Tibial nerve (tissue), 4 donors: ENCODE data around the gene ANGPTL1. TPM values are rescaled to one million over a fixed set of nuclear protein-coding genes. Genes with fewer than 3 reads are reported as not detected.
"Not testable (repeated sequence)": the region's sequence is repeated elsewhere in the genome, so short reads cannot be mapped to it uniquely, and the experiment has no call there.

ENCODE experiments used
- DNase-seq, 2 donors: peaks; one replicate each; pipeline ENCODE4 v3.0.0-alpha.2; 2019; ENCODE audit warnings: low spot score in 2 of 2
- H3K27ac ChIP-seq, 4 donors: fragments of 200-600 bp; sonication (generic) in 3 of 4; one replicate each; pipeline ENCODE4 v1.5.1; 2017 to 2019; ENCODE audit warnings: mild to moderate bottlenecking in 1 of 4
- H3K27me3 ChIP-seq, 2 donors: fragments of 200-600 bp; sonication (generic) in 1 of 2; one replicate each; pipeline versions ENCODE4 v1.5.1 to v1.6.0; 2017 to 2019
- H3K36me3 ChIP-seq, 3 donors: fragments of 200-600 bp; sonication (generic); one replicate each; pipeline ENCODE4 v1.5.1; 2018 to 2019
- H3K4me1 ChIP-seq, 4 donors: fragments of 200-600 bp; sonication (generic) in 3 of 4; one replicate each; pipeline ENCODE4 v1.5.1; 2017 to 2019
- H3K4me3 ChIP-seq, 4 donors: fragments of 200-600 bp; sonication (generic) in 3 of 4; one replicate each; pipeline ENCODE4 v1.5.1; 2017 to 2019; ENCODE audit warnings: mild to moderate bottlenecking in 1 of 4, moderate library complexity in 1 of 4
- H3K9me3 ChIP-seq, 4 donors: fragments of 200-600 bp; sonication (generic) in 3 of 4; one replicate each; pipeline ENCODE4 v1.5.1; 2017 to 2019
- CTCF ChIP-seq, 5 experiments: fragments of 200-600 bp in 3 of 5; fragments of 450-650 bp in 2 of 5; sonication (generic) in 3 of 5; IDR thresholded peaks; one replicate each; pipeline ENCODE4 v1.5.1; 2016 to 2019; ENCODE audit warnings: antibody characterized with exemption in 5 of 5, mild to moderate bottlenecking in 3 of 5, moderate library complexity in 2 of 5
- EP300 ChIP-seq, 2 donors: sonication (generic); formaldehyde crosslinking; IDR thresholded peaks; one replicate each; pipeline ENCODE4 v1.6.1; 2017; ENCODE audit warnings: antibody characterized with exemption in 2 of 2, mild to moderate bottlenecking in 1 of 2
- POLR2A ChIP-seq, 2 donors: fragments of 450-650 bp; IDR thresholded peaks; one replicate each; pipeline ENCODE4 v1.6.1; 2017; ENCODE audit warnings: antibody characterized with exemption in 2 of 2, mild to moderate bottlenecking in 2 of 2, moderate library complexity in 2 of 2
- WGBS, 2 donors: methylation state at CpG; one replicate each; pipeline ENCODE4 v1.1.5; 2018; 5-methylcytosine and 5-hydroxymethylcytosine counted together
- total RNA-seq, 4 donors: library from RNA; depleted of rRNA; stranded (reverse); fragments of >200 nt; gene quantifications; one replicate each; pipeline ENCODE4 v1.1.0, GENCODE V29; 2016

ANGPTL1 gene
- total RNA-seq, 4 donors from 2014 or later: 25.2 to 40.8 (median 30.5) TPM

DNA sequence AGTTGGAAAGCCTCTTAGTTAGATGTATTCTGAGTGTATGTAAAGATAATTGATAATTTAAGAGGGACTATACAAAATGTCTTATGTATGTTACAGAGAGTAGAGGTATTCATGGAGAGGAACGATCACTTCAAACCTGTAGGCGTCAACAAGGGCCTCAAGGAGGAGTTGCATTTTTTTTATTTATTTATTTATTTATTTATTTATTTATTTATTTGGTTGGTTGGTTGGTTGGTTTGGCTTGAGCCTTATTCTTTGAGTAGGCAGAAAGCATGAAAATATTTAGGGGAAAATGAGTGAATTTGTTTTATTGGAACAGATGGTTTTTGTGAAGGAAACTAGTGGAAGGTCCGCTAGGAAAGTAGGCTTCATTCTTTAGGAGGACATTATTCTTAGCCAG, 8.5 kb downstream of the ANGPTL1 start:
- no peak overlapping the region for H3K27ac ChIP-seq
- TF ChIP-seq POLR2A (IDR thresholded peaks at IDR 0.05): no peak
- TF ChIP-seq CTCF (IDR thresholded peaks at IDR 0.05): no peak
- TF ChIP-seq EP300 (IDR thresholded peaks at IDR 0.05): no peak
- peaks cover 0 to 3% (median 0%) of the 10 kb centered on the region in 3 donors for H3K36me3 ChIP-seq
- 94% methylated on average over 3 of the region's 3 CpGs for WGBS, 2 donors
- no peak for DNase-seq
- H3K9me3 ChIP-seq: no peaks in the 10 kb centered on the region
- H3K27me3 ChIP-seq: no peaks in the 10 kb centered on the region
- H3K4me3 ChIP-seq: no peak overlapping the region
- peaks cover 0 to 11% (median 4%) of the 10 kb centered on the region in 4 donors for H3K4me1 ChIP-seq

- 95 to 97% methylated on average over 2 of the region's 2 CpGs for WGBS, 2 donors
- Histone ChIP-seq H3K4me1 (no peaks in the 10 kb centered on the region), H3K4me3 (no peak overlapping the region), H3K36me3 (peaks cover 0 to 3% (median 0%) of the 10 kb centered on the region in 3 donors), H3K27ac (no peak overlapping the region), H3K9me3 (no peaks in the 10 kb centered on the region), H3K27me3 (no peaks in the 10 kb centered on the region)
- DNase-seq: no peak
- TF ChIP-seq CTCF (IDR thresholded peaks at IDR 0.05): no peak
- no peak for TF ChIP-seq EP300 (IDR thresholded peaks at IDR 0.05)
- TF ChIP-seq POLR2A (IDR thresholded peaks at IDR 0.05): no peak
Measured at GRCh38 chr1:178857126-178857525, 13.8 kb downstream of the ANGPTL1 start.

- H3K27ac ChIP-seq: no peak overlapping the region
- H3K36me3 ChIP-seq: no peaks in the 10 kb centered on the region
- no peak for DNase-seq
- H3K9me3 ChIP-seq: no peaks in the 10 kb centered on the region
- TF ChIP-seq POLR2A (IDR thresholded peaks at IDR 0.05) (no peak), CTCF (IDR thresholded peaks at IDR 0.05) (no peak), EP300 (IDR thresholded peaks at IDR 0.05) (no peak)
- H3K27me3 ChIP-seq: no peaks in the 10 kb centered on the region
- H3K4me1 ChIP-seq: no peaks in the 10 kb centered on the region
- 59 to 66% methylated on average over 2 of the region's 2 CpGs for WGBS, 2 donors
- no peak overlapping the region for H3K4me3 ChIP-seq
Measured at GRCh38 chr1:178849918-178850317, 21.0 kb downstream of the ANGPTL1 start.

DNA sequence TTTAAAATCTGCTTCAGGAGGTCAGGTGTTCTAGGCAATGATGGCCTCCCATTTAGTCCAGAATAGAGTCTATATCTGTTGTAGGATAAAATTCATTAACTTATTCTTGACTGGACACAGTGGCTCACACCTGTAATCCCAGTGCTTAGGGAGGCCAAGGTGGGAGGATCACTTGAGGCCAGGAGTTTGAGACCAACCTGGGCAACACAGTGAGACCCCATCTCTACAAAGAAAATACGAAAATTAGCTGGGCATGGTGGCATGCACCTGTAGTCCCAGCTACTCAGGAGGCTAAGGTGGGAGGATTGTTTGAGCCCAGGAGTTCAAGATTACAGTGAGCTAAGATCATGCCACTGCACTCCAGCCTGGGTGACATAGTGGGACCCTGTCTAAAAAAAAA, 23.0 kb downstream of the ANGPTL1 start:
- H3K36me3 ChIP-seq, H3K27me3 ChIP-seq, DNase-seq, H3K4me3 ChIP-seq, H3K9me3 ChIP-seq, H3K27ac ChIP-seq, H3K4me1 ChIP-seq: not testable (repeated sequence)
- WGBS, 2 donors: 95 to 96% methylated on average over 1 of the region's 1 CpG

DNA sequence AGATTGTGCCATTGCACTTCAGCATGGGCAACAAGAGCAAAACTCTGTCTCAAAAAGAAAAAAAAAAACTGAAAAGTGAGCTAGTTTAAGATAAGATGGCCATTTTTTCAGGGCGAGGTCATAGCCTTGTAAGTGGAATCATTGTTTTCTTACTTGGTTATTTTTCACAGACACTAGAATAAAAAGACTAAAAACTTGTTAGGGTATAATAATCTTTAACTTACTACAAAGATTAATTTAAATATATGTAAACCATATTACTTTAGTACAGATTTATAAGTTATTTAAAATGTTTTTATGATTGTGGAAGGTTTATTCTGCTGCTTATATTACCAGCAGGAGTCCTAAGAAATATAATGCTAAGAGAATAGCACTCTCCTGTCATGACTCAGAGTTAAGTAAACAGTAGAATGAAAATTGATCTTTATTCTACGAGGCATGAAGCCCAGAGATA, 23.5 kb downstream of the ANGPTL1 start:
- no peak for TF ChIP-seq CTCF (IDR thresholded peaks at IDR 0.05)
- no peak for TF ChIP-seq EP300 (IDR thresholded peaks at IDR 0.05)
- no peak for TF ChIP-seq POLR2A (IDR thresholded peaks at IDR 0.05)
- Histone ChIP-seq H3K27ac (peak overlapping the region in 1 of 4 donors; percentile 10), H3K27me3 (no peaks in the 10 kb centered on the region), H3K4me1 (no peaks in the 10 kb centered on the region), H3K4me3 (no peak overlapping the region), H3K9me3 (no peaks in the 10 kb centered on the region), H3K36me3 (no peaks in the 10 kb centered on the region)
- DNase-seq: no peak
- 55 to 66% methylated on average over 2 of the region's 2 CpGs for WGBS, 2 donors

DNA sequence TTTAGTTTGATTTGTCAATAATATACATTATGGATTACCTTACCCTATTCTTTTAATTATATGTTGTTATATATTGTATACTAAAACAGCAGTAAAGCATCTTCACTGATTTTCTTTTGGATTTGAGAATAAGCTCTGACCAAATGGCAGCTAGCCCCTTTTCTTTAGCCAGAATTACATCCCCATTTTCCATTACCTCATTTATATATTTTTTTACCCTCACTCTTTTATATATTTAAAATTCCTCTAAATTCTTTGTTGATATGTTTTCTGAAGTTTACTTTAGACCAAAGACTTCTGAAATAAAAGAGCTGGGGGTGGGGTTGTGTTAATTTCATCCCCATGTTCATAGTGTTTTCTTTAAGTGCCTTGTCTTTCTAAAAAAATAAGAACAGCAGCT, 24.6 kb downstream of the ANGPTL1 start:
- no peaks in the 10 kb centered on the region for H3K4me1 ChIP-seq
- H3K27me3 ChIP-seq: no peaks in the 10 kb centered on the region
- TF ChIP-seq EP300 (IDR thresholded peaks at IDR 0.05): no peak
- no peak overlapping the region for H3K4me3 ChIP-seq
- H3K27ac ChIP-seq: no peak overlapping the region
- H3K9me3 ChIP-seq: no peaks in the 10 kb centered on the region
- H3K36me3 ChIP-seq: no peaks in the 10 kb centered on the region
- DNase-seq: no peak
